BLaER1 (cell line): ENCODE data around the gene GRK4.

Experiments
- H3K27ac ChIP-seq: shearing (Covaris generic); formaldehyde crosslinking; 2 replicates; pipeline ENCODE4 v1.8.1; 2022
- H3K27me3 ChIP-seq: shearing (Covaris generic); formaldehyde crosslinking; 2 replicates; pipeline ENCODE4 v1.8.1; 2022
- H3K36me3 ChIP-seq: shearing (Covaris generic); formaldehyde crosslinking; 2 replicates; pipeline ENCODE4 v1.8.1; 2022
- H3K4me1 ChIP-seq: shearing (Covaris generic); formaldehyde crosslinking; 2 replicates; pipeline ENCODE4 v1.8.1; 2022
- H3K4me2 ChIP-seq: shearing (Covaris generic); formaldehyde crosslinking; 2 replicates; pipeline ENCODE4 v1.8.1; 2022
- H3K4me3 ChIP-seq: shearing (Covaris generic); formaldehyde crosslinking; 2 replicates; pipeline ENCODE4 v1.8.1; 2022
- H3K9ac ChIP-seq: shearing (Covaris generic); formaldehyde crosslinking; 2 replicates; pipeline ENCODE4 v1.8.1; 2022
- H3K9me3 ChIP-seq: shearing (Covaris generic); formaldehyde crosslinking; 2 replicates; pipeline ENCODE4 v1.8.1; 2022
- H4K20me1 ChIP-seq: shearing (Covaris generic); formaldehyde crosslinking; 2 replicates; pipeline ENCODE4 v1.8.1; 2022
- Cebpa-rat ChIP-seq: shearing (Covaris generic); IDR thresholded peaks from 2 replicates; pipeline ENCODE4 v1.8.1; 2022

GRK4 gene

GRCh38 chr4:3036131-3036952 is 73.0 kb downstream of the GRK4 start:
- Histone ChIP-seq H3K36me3 (no peaks in the 10 kb centered on the region), H3K27ac (no peak overlapping the region), H3K27me3 (no peaks in the 10 kb centered on the region), H3K4me3 (no peak overlapping the region), H3K4me1 (peaks cover 28% of the 10 kb centered on the region), H3K9ac (no peak overlapping the region), H3K4me2 (no peak overlapping the region), H3K9me3 (no peaks in the 10 kb centered on the region), H4K20me1 (no peaks in the 10 kb centered on the region)
- no peak for TF ChIP-seq Cebpa-rat

GRCh38 chr4:3037957-3038461 is 74.6 kb downstream of the GRK4 start:
- peak overlapping the region; percentile 70 for H3K4me2 ChIP-seq
- 0 out of 2 replicates have a peak overlapping the region, but pooled peaks have one; percentile 8 for H3K9ac ChIP-seq
- no peaks in the 10 kb centered on the region for H3K9me3 ChIP-seq

GRCh38 chr4:3039706-3040366 is 76.5 kb downstream of the GRK4 start:
- H3K36me3 ChIP-seq: no peaks in the 10 kb centered on the region
- no peak for TF ChIP-seq Cebpa-rat
- H4K20me1 ChIP-seq: no peaks in the 10 kb centered on the region
- no peak overlapping the region for H3K27ac ChIP-seq
- no peak overlapping the region for H3K4me3 ChIP-seq
- peaks cover 46% of the 10 kb centered on the region for H3K4me1 ChIP-seq
- no peak overlapping the region; the same call in 1 of the 2 replicates for H3K9ac ChIP-seq
- peak overlapping the region; percentile 90 for H3K4me2 ChIP-seq
- H3K27me3 ChIP-seq: no peaks in the 10 kb centered on the region
- peaks cover under 1% of the 10 kb centered on the region; the same call in 1 of the 2 replicates for H3K9me3 ChIP-seq

More at GRCh38 chr4:3037957-3038461, 74.6 kb downstream of the GRK4 start:
- no peaks in the 10 kb centered on the region for H3K36me3 ChIP-seq
- peaks cover 44% of the 10 kb centered on the region for H3K4me1 ChIP-seq
- no peak overlapping the region for H3K4me3 ChIP-seq
- no peak for TF ChIP-seq Cebpa-rat
- H3K27ac ChIP-seq: no peak overlapping the region
- H3K27me3 ChIP-seq: no peaks in the 10 kb centered on the region
- no peaks in the 10 kb centered on the region for H4K20me1 ChIP-seq

GRCh38 chr4:3040452-3041191 is 77.3 kb downstream of the GRK4 start:
- H3K4me2 ChIP-seq: peak overlapping the region; percentile 90
- H3K9ac ChIP-seq: peak overlapping the region; percentile 66
- peaks cover 8% of the 10 kb centered on the region for H3K9me3 ChIP-seq
- H3K36me3 ChIP-seq: no peaks in the 10 kb centered on the region
- H3K4me3 ChIP-seq: peak overlapping the region; percentile 63; the same call in 1 of the 2 replicates
- H4K20me1 ChIP-seq: no peaks in the 10 kb centered on the region
- no peak for TF ChIP-seq Cebpa-rat
- H3K4me1 ChIP-seq: peaks cover 54% of the 10 kb centered on the region
- H3K27ac ChIP-seq: no peak overlapping the region
- no peaks in the 10 kb centered on the region for H3K27me3 ChIP-seq

GRCh38 chr4:3041192-3042142 is 78.1 kb downstream of the GRK4 start:
- Histone ChIP-seq H3K4me3 (peak overlapping the region; percentile 63), H3K27me3 (no peaks in the 10 kb centered on the region), H3K27ac (peak overlapping the region; percentile 53), H3K9ac (peak overlapping the region; percentile 66), H3K4me2 (peak overlapping the region; percentile 90), H4K20me1 (no peaks in the 10 kb centered on the region), H3K9me3 (peaks cover 13% of the 10 kb centered on the region), H3K36me3 (no peaks in the 10 kb centered on the region), H3K4me1 (peaks cover 62% of the 10 kb centered on the region)
- no peak for TF ChIP-seq Cebpa-rat

GRCh38 chr4:3042226-3042625 is 78.9 kb downstream of the GRK4 start:
- H4K20me1 ChIP-seq: no peaks in the 10 kb centered on the region
- no peaks in the 10 kb centered on the region for H3K27me3 ChIP-seq
- no peak overlapping the region for H3K27ac ChIP-seq
- no peaks in the 10 kb centered on the region for H3K36me3 ChIP-seq
- H3K4me1 ChIP-seq: peaks cover 70% of the 10 kb centered on the region
- peaks cover 13% of the 10 kb centered on the region for H3K9me3 ChIP-seq
- 0 out of 2 replicates have a peak overlapping the region, but pooled peaks have one; percentile 66 for H3K9ac ChIP-seq
- TF ChIP-seq Cebpa-rat: no peak
- peak overlapping the region; percentile 90 for H3K4me2 ChIP-seq
- peak overlapping the region; percentile 63 for H3K4me3 ChIP-seq

- no peak for TF ChIP-seq Cebpa-rat
- Histone ChIP-seq H3K4me3 (no peak overlapping the region), H3K9me3 (peaks cover 13% of the 10 kb centered on the region), H3K27ac (no peak overlapping the region), H3K4me2 (no peak overlapping the region), H4K20me1 (no peaks in the 10 kb centered on the region), H3K4me1 (peaks cover 67% of the 10 kb centered on the region), H3K27me3 (no peaks in the 10 kb centered on the region), H3K36me3 (no peaks in the 10 kb centered on the region), H3K9ac (no peak overlapping the region)
Measured at GRCh38 chr4:3043282-3044020, 80.1 kb downstream of the GRK4 start.
